H1 (cell line): ENCODE measurements around the gene TNFSF11. TPM values are rescaled to one million over a fixed set of nuclear protein-coding genes. Genes with fewer than 3 reads are reported as not detected.

ENCODE experiments used
- E2F6 ChIP-seq: IDR thresholded peaks from 2 replicates; pipeline ENCODE4 v1.6.1; 2012; ENCODE audit warnings: inconsistent platforms
- HDAC6 ChIP-seq: IDR thresholded peaks from one replicate; pipeline ENCODE4 v1.7.1; 2012; ENCODE audit warnings: low read depth, mild to moderate bottlenecking, inconsistent platforms, low read length, moderate library complexity
- KDM5A ChIP-seq: fragments of 200-600 bp; IDR thresholded peaks from 2 replicates; pipeline ENCODE4 v1.7.1; 2012; ENCODE audit warnings: mild to moderate bottlenecking, low read length, inconsistent platforms, mixed read lengths
- POLR2AphosphoS5 ChIP-seq: IDR thresholded peaks from 2 replicates; pipeline ENCODE4 v1.6.1; 2011; ENCODE audit warnings: low read depth, low read length
- RNF2 ChIP-seq: fragments of 200-900, 300-1000 bp; sonication (generic); IDR thresholded peaks from 2 replicates; pipeline ENCODE4 v1.7.1; 2016; ENCODE audit warnings: borderline replicate concordance, low read depth, mild to moderate bottlenecking, antibody characterized with exemption, low read length; ENCODE audit not compliant: poor library complexity, severe bottlenecking; ENCODE audit errors: missing control alignments
- SIX5 ChIP-seq: IDR thresholded peaks from 2 replicates; pipeline ENCODE4 v1.6.1; 2011; ENCODE audit warnings: mild to moderate bottlenecking, low read depth, low read length
- polyA plus RNA-seq, 7 experiments: library from polyadenylated mRNA; depleted of rRNA in 3 of 7; stranded (reverse) in 5 of 7; unstranded in 2 of 7; fragments of >200 nt in 5 of 7; fragments of 200-250 nt in 2 of 7; gene quantifications; 1 replicate in 5 of 7; 2 replicates in 1 of 7; 4 replicates in 1 of 7; pipeline versions ENCODE4 v1.2.1 to v1.2.3, GENCODE V29; 2011 to 2013; ENCODE audit warnings: missing spikeins in 2 of 7, mixed read lengths in 2 of 7
- total RNA-seq: library from RNA; stranded (reverse); fragmentation: NEBNext Ultra II Directional; extraction: Animal tissue kit (Norgen Biotek cat#: 25700); gene quantifications from 2 replicates; pipeline ENCODE4 v1.2.1, GENCODE V29; 2021

Gene TNFSF11
- total and polyA plus RNA-seq, 2 of the 8 experiments (the other 6 are each of a cell fraction or from before 2014, with no cell fraction given), result 9.3 to 12.0 TPM

DNA sequence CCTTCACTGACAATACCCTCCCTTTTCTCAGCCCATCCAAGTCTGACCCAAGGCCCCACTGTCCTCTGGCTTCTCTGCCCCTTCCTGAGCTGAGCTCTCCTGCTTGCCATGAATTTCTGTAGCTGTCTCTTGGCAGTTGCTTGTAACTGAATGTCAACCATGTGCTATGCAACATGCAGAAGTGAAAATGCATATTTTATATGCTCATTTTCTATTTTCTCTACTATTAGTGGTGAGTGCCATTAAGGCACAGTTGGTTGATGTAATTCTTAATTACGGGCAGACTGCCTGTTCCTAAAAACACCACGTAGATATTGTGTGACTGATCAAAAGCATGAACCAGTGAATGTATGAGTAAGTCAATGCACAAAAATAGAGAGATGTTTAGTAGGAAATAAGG, 29.6 kb downstream of the TNFSF11 start (continued):
- TF ChIP-seq RNF2 (no peak), POLR2AphosphoS5 (no peak), HDAC6 (no peak), KDM5A (no peak), E2F6 (no peak), SIX5 (no peak)
